ENCODE results near the gene S100P.

The S100P gene

DNA sequence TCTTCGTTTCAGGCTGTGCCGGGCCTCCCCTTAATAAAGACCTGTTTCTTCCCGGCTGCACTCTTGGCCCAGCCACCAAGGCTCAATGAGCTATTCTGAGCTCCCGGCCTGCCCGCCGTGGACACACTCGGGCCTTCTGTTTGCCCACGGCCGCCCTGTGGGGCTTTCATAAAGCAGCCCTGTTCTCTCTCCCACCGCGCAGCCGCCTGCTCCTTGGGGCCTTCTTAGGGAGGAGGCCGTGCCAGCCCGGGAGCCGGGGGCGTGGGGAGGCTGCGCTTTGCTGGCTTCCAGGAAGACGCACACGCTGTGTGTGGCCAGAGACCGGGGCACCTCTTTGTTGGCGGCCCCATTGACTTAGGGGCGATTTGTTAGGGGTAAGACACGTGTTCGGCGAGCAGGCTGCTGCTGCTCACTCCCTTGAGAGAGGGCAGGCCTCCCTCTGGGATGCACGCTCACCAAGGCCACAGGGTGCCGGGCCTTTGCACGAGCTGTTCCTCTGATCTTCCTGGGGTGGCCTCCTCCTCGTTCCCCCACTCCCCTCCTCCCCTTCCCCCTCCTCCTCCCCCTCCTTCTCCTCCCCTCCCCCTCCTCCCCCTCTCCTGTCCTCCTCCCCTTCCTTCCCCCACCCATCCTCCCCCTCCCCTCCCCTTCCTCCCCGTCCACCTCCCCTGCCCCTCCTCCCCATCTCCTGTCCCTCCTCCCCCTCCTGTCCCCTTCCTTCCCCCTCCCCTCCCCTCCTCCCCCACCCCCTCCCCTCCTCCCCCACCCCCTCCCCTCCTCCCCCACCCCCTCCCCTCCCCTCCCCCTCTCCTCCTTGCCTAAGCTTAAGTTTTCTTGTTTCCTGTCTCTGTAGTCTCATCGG is 33.6 kb downstream of the S100P start:
- DNase-seq = no peak

DNA sequence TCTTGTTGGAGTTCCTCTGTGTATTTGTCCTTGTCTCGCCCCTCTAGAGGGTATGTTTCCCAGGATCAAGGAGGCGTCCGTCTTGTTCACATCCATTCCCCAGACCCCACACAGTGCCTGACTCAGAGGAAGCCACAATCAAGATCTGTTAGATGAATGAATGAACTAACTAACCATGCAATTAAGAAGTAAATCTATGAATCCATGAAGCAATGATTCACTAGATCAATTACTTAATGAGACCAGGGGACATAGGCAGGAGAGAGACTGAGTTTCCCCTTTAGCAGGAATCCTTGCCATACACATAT is 34.2 kb downstream of the S100P start:
- no peak for DNase-seq

DNA sequence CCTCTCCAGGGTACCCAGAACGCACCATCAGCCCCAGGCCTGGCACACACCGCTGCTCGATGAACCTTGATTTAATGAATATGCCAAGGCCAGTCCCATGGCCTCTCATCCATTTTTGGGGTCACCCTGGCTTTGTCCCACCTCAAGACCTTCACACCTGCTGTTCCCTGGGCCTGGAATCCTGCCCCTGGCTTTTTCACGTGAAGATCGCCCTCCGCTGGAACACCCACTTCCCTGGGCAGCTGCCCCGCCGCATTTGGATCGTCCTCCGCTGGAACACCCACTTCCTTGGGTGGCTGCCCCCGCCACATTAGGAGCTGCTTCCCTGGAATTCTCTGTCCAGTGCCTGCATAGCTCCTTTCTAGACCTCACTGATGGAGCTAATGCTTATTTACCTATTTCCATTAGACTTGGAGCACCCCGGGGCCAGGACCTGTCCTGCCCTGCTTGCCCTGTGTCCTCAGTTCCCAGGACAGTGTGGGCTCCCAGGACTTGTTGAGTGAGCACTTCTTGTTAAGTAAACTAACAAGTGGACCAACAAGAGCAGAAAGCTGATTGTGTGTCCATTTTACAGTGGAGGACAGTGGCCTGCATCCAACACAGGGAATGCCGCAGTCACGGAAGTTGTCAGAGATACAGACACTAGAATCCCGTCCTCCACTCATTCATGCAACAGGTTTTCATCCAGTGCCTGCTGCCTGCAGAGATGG is 34.8 kb downstream of the S100P start:
- no peak for DNase-seq

DNA sequence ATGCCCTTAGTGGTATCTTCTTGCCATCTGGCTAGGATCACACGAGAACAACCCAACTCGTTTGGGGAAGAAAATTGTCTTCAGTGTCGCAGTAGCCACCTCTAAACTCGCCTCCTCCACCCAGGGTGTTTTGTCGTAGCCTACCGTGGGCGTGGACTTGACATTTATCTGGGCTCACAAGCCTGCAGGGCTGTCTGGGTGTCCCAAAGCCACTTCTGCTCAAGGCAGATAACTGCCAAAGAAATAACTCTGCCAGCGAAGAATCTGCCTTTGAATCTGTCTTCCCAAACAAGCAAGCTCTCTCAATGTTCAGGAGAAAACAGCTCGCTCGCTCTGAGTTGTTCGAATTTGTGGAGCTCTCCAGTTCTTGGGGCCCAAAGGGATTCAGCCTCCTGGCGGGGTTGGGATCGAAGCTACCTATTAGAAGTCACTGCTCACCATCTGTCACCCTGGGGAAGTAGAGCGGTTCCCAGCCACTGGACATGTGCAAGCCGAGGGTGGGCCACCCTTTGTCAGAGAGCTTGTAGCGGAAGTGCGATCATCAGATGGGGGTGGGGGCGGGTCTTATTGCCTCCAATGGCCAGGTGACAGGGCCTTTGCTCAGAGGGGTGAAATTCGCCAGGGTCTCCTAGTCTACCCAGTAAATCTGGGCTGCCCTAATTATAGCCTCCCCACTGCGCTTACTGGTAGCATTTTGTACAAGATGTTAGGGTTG is 37.1 kb downstream of the S100P start:
- DNase-seq = no peak

DNA sequence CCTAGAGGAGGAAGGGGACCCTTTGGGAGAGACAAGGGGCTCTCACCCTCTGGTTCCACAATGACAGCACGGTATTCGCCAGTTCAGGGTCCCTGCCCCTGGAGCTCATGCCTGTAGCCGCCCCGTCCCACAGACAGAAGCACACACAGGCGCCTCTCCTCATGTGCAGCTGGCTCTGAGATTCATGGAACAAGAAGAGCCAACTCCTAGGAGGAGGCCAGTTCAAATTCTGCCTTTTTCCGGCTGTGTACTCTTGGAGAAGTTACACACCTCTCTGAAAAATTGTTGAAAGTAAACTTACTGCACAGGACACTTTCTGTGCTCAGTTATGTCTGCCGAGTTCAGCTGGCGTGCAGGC is 37.6 kb downstream of the S100P start:
- no peak for DNase-seq

DNA sequence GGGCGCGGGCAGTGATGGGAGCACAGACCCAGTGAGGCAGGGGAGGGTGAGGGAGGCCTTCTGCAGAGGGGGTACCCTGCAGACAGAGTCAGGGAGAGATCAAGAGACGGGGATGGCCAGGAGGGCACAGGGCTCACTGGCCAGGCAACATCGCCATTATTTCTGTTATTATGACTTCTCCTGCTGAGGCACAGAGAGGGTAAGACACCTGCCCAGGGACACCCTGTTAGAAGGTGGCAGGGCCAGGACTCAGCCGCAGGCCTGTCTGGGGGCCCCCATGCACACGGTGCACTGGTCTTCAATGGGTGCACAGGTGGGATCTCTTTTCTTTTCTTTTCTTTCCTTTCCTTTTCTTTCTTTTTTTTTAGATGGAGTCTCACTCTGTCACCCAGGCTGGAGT is 38.1 kb downstream of the S100P start:
- no peak for DNase-seq

DNA sequence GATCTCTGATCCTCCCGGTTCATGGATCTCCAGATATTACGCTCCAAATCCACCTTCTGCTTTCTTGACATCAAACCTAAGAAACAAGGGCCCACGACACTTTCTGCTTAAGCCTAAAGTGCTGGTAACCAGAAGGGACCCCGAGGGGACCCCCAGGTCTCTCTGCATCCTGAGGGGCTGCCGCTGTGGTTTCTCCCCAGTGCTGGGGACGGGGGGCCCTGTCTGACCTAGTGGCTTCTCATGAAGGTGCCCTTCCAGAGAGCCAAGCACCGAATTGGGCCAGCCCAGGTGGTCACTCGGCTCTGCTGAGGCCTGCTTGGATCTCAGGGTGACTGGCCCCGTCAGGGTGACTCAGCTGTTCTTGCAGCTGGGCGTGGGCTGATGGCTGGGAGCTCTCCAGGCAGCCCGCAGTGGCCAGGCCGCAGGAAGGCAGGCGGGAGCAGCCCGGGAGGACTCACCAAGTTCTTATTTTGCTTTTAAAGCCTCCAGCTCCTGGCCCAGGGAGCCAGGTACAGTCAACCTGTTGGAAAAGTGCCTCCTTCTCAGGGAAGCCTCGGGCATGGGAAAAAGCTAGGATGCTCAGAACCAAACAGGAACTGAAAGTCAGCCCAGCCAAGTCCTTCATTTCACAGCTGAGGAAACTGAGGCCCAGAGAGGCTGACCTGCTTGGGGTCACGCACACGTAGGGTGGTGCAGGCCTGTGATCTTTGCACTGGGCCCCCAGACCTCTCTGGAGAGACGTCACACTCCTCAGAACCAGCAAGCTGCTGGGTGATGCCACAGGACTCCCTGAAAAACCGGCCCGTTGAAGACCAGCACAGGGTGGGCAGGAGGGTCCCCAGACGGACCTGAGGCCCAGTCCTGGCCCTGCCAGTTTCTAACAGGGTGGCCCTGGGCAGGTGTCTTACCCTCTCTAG is 39.0 kb downstream of the S100P start:
- DNase-seq = no peak

DNA sequence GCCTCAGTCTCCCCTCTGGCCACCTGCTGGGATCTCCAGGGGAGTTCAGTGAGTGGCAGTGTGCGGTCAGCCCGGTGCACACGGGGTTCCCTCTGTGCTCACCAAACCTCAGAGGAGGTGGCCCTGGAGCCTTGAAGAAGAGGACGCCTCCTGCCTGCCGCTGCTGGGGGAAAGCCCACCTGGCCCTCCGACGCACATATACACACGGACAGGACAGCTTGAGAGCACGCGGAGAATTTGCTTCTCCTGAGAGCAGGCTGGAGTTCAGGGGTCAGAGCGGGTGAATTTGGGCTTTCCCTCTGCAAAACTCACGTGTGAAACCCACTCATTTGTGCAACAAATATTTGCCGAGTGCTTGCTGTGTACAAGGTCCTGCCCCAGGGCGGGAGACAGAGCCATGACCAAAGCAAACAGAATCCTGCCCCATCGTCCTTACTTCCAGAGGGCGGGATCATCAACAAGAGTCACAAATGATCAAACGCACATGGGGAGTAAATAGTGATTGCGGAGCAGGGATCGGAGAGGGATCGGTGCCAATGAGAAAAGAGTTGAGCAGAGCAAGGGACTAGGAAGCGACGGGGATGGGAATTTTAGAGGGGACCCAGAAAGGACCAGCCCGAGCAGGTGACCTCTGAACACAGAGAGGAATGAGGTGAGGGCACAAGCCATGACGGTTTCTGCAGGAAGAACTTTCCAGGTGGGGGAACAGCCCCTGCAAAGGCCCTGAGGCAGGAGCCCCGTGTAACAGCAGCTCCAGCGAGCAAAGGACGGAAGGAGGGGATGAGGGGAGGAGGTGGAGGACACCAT is 39.9 kb downstream of the S100P start:
- DNase-seq = no peak

DNA sequence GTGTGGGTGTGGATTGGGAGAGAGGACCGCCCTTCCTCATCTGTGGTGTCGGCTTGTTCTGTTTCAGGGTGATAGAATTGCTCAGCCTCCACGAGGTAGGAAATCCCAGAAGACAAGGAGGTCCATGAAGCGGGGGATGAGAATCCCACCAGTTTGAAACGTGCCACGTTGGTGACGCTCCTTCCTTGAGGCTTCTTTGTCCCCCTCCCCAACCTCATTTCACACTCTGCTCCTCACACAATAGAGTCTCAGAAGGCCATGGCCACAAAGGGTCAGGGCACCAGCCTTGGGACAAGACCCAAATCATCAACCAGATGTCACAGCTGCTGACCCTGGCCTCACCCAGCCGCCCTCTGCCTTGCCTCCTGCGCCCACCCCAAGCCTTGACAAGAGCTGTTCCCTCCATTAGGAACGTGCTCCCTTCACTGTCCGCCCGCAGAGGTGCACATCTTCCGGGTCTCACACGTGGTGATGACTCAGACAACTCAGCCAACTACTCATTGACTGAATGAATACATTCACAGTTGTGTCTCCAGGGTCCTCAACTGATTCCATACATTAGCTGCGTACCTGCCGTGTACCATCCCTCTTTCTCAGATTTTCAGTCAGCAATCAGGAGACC is 40.6 kb downstream of the S100P start:
- no peak for DNase-seq

DNA sequence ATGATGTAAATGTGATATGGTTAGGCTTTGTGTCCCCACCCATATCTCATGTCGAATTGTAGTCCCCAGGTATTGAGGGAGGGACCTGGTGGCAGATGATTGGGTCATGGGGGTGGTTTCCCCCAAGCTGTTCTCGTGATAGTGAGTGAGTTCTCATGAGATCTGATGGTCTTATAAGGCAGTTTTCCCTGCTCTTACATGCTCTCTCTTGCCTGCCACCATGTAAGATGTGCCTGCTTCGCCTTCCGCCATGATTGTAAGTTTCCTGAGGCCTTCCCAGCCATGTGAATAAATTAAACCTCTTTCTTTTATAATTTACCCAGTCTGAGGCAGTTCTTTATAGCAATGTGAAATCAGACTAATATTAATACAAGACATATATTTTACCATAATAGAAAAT is 46.2 kb downstream of the S100P start:
- DNase-seq = no peak

DNA sequence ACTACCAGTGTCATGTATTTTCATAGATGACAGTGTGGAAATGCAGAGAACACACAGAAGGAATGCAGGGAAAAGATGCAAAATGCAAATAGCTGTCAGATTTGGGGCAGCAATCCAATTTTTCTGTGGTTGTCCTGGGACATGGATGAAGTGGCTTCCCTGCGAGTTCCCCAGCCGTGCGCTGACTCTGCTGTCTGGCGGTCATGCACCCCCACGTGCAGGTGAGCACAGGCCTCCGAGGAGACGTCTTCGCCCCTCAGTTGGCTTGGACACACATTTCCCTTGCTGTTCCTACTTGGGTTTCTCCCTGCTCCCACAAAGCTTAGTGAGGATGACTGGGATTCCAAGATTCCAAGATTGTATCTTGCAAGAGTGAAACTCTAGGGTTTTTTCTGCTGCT is 46.7 kb downstream of the S100P start:
- no peak for DNase-seq

DNA sequence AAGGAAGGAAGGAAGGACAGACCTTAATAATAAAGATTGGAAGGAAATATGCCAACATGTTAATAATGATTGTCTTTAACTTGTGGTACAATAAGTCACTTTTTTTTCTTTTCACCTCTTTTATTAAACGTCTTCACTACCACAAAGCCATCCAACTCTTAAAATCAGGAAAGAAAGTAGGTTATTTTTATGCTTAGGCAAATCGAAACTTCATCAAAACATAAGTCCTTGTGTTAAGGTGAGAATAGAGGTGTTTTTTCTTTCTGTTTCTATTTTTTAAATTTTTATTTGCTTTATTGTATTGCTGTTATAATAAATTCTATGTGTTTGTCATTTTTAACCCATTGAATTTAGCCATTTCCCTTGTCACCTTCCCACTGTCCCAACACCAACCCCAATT is 48.8 kb downstream of the S100P start:
- DNase-seq = no peak

DNA sequence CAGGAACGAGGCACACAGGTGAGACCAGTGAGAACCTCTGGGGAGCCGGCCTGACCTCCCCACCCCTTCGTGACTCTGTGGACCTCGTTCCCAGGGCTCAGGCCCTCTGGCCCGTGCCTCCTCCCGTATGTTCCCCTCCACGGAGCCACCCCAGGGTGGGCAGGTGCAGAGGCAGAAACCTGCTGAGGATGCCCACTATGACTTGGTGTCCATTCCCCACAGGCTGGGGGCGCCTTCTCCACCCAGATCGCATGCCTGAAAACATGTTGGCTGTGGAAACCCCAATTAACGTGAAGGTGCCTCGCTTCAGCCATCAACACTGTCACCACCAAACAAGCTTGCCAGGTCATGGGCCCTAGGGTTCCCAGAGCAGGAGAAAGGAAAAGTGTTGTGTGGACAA is 49.3 kb downstream of the S100P start:
- no peak for DNase-seq
